IMR-90 (cell line): Measurements from ENCODE around the gene PKD1. TPM values are rescaled to one million over a fixed set of nuclear protein-coding genes. Genes with fewer than 3 reads are reported as not detected.
"Not testable (repeated sequence)": the region's sequence is repeated elsewhere in the genome, so short reads cannot be mapped to it uniquely, and the experiment has no call there.

ENCODE experiments used
- ATAC-seq: fragments of 200-7000 bp; cut with Tn5 transposase; 2 replicates; pipeline ENCODE4 v1.9.1; 2020; ENCODE audit warnings: low read depth, mild to moderate bottlenecking, moderate library complexity
- BruUV-seq: library from RNA; stranded (reverse); fragments of 400-500 nt; replicated peaks from 2 replicates; lab custom pipeline; 2021; lab: Mats Ljungman, UMichigan
- CTCF ChIA-PET: fragments of 300-600 bp; formaldehyde crosslinking; extraction: SDS; loops from one replicate; lab custom pipeline; 2021; ENCODE audit warnings: antibody characterized with exemption; lab: Yijun Ruan, JAX
- POLR2A ChIA-PET: fragments of 300-600 bp; sonication (Branson Sonifier 250); formaldehyde crosslinking; loops from one replicate; lab custom pipeline; 2022; ENCODE audit warnings: antibody characterized with exemption; ENCODE audit not compliant: unreplicated experiment; lab: Charles Lee
- DNase-seq: peaks from one replicate; pipeline ENCODE4 v3.0.0; 2013
- H2AFZ ChIP-seq: replicated peaks from 2 replicates; pipeline ENCODE3; 2013; ENCODE audit warnings: low read length, mild to moderate bottlenecking; ENCODE audit not compliant: poor library complexity
- H2AK5ac ChIP-seq: 2 replicates; pipeline ENCODE4 v1.6.1; 2013; ENCODE audit warnings: low read depth, low read length, inconsistent platforms
- H2AK9ac ChIP-seq: replicated peaks from 2 replicates; pipeline ENCODE3; 2013; ENCODE audit warnings: mild to moderate bottlenecking, low read depth, low read length, moderate library complexity; ENCODE audit not compliant: poor library complexity
- H2BK120ac ChIP-seq: 2 replicates; pipeline ENCODE4 v1.6.1; 2013; ENCODE audit warnings: low read depth, low read length, inconsistent platforms
- H2BK15ac ChIP-seq: 3 replicates; pipeline ENCODE4 v1.6.1; 2013; ENCODE audit warnings: low read depth, low read length, inconsistent platforms
- H2BK20ac ChIP-seq: 2 replicates; pipeline ENCODE4 v1.6.1; 2013; ENCODE audit warnings: low read depth, mild to moderate bottlenecking, inconsistent platforms, low read length, moderate library complexity
- H2BK5ac ChIP-seq: 2 replicates; pipeline ENCODE4 v1.6.1; 2013; ENCODE audit warnings: mild to moderate bottlenecking, low read depth, low read length, inconsistent platforms; ENCODE audit not compliant: poor library complexity, severe bottlenecking
- H3K14ac ChIP-seq: replicated peaks from 2 replicates; pipeline ENCODE4 v1.6.1; 2013; ENCODE audit warnings: low read depth, low read length, inconsistent platforms
- H3K18ac ChIP-seq: 2 replicates; pipeline ENCODE4 v1.6.1; 2013; ENCODE audit warnings: low read depth, low read length, control low read depth
- H3K23ac ChIP-seq: 2 replicates; pipeline ENCODE4 v1.6.1; 2013; ENCODE audit warnings: low read depth, low read length, inconsistent platforms
- H3K27ac ChIP-seq: 2 replicates; pipeline ENCODE4 v1.5.1; 2013; ENCODE audit warnings: mild to moderate bottlenecking, control low read depth, low read length; ENCODE audit not compliant: insufficient read depth
- H3K27me3 ChIP-seq: 2 replicates; pipeline ENCODE4 v1.6.1; 2013; ENCODE audit warnings: low read length; ENCODE audit not compliant: control insufficient read depth, insufficient read depth
- H3K36me3 ChIP-seq: 2 replicates; pipeline ENCODE4 v1.6.1; 2013; ENCODE audit warnings: low read length, mixed read lengths; ENCODE audit not compliant: control insufficient read depth, insufficient read depth
- H3K4ac ChIP-seq: 2 replicates; pipeline ENCODE4 v1.6.1; 2013; ENCODE audit warnings: low read depth, low read length, inconsistent platforms
- H3K4me1 ChIP-seq: 2 replicates; pipeline ENCODE4 v1.6.1; 2013; ENCODE audit warnings: low read length, mixed read lengths; ENCODE audit not compliant: control insufficient read depth, insufficient read depth
- H3K4me2 ChIP-seq: 2 replicates; pipeline ENCODE4 v1.6.1; 2013; ENCODE audit warnings: low read depth, mild to moderate bottlenecking, control low read depth, low read length, moderate library complexity
- H3K4me3 ChIP-seq: 2 replicates; pipeline ENCODE4 v1.5.1; 2013; ENCODE audit warnings: low read depth, mild to moderate bottlenecking, control low read depth, low read length, moderate library complexity; ENCODE audit not compliant: insufficient read depth
- H3K56ac ChIP-seq: 2 replicates; pipeline ENCODE4 v1.6.1; 2013; ENCODE audit warnings: low read length, inconsistent platforms; ENCODE audit not compliant: insufficient read depth; ENCODE audit errors: extremely low read depth
- H3K79me1 ChIP-seq, 2 experiments: 2 replicates each; pipeline ENCODE4 v1.6.1; 2013; ENCODE audit warnings: low read length in 2 of 2, inconsistent platforms in 1 of 2, low read depth in 1 of 2
- H3K9ac ChIP-seq: 2 replicates; pipeline ENCODE4 v1.6.1; 2013; ENCODE audit warnings: low read depth, low read length, control low read depth
- H3K9me1 ChIP-seq: 2 replicates; pipeline ENCODE4 v1.6.1; 2013; ENCODE audit warnings: low read length, inconsistent platforms; ENCODE audit not compliant: insufficient read depth
- H3K9me3 ChIP-seq: 2 replicates; pipeline ENCODE4 v1.6.1; 2013; ENCODE audit warnings: low read length; ENCODE audit not compliant: control insufficient read depth, insufficient read depth
- H4K20me1 ChIP-seq: 2 replicates; pipeline ENCODE4 v1.6.1; 2013; ENCODE audit warnings: low read length, inconsistent platforms; ENCODE audit not compliant: insufficient read depth
- H4K5ac ChIP-seq: 2 replicates; pipeline ENCODE4 v1.6.1; 2013; ENCODE audit warnings: mild to moderate bottlenecking, low read depth, low read length, control low read depth
- H4K8ac ChIP-seq, 2 experiments: 2 replicates each; pipeline ENCODE4 v1.6.1; 2013; ENCODE audit warnings: low read depth in 2 of 2, low read length in 2 of 2, control low read depth in 1 of 2, inconsistent platforms in 1 of 2
- H4K91ac ChIP-seq: 2 replicates; pipeline ENCODE4 v1.6.1; 2013; ENCODE audit warnings: low read depth, low read length, inconsistent platforms; ENCODE audit not compliant: insufficient read depth
- WGBS, 2 experiments: methylation state at CpG; one replicate each; pipeline versions ENCODE4 v1.1.5 to v1.1.7; 2013; ENCODE audit warnings: missing lambda C conversion rate in 2 of 2; ENCODE audit not compliant: insufficient read length in 1 of 2; ENCODE audit errors: extremely low coverage in 2 of 2; 5-methylcytosine and 5-hydroxymethylcytosine counted together
- dilution Hi-C: fragments of 300-500 bp; cut with HindIII; formaldehyde crosslinking; loops from one replicate; pipeline ENCODE4 v1.14.3; 2018; ENCODE audit warnings: low sequenced_read_pairs; ENCODE audit not compliant: unreplicated experiment
- in situ Hi-C: fragments of 300-500 bp; cut with MboI; formaldehyde crosslinking; loops from 3 replicates; pipeline ENCODE4 v1.14.3; 2019; ENCODE audit warnings: low sequenced_read_pairs, inconsistent platforms, mixed read lengths
- intact Hi-C: fragments of 100-400 bp; cut with micrococcal nuclease; formaldehyde crosslinking; loops from 2 replicates; pipeline ENCODE4 v1.10.0; 2022
- polyA plus RNA-seq, 3 experiments: library from polyadenylated mRNA; depleted of rRNA; stranded (reverse); fragments of >200 nt; gene quantifications; 2 replicates each; pipeline ENCODE4 v1.2.3, GENCODE V29; 2012; ENCODE audit warnings: low replicate concordance in 1 of 3
- total RNA-seq: library from RNA; depleted of rRNA; stranded (reverse); fragments of >200 nt; gene quantifications from 2 replicates; pipeline ENCODE4 v1.2.3, GENCODE V29; 2012

Gene PKD1
- total and polyA plus RNA-seq, 2 of the 4 experiments (the other 2 are of a cell fraction), result 7.9 to 97.3 TPM

DNA sequence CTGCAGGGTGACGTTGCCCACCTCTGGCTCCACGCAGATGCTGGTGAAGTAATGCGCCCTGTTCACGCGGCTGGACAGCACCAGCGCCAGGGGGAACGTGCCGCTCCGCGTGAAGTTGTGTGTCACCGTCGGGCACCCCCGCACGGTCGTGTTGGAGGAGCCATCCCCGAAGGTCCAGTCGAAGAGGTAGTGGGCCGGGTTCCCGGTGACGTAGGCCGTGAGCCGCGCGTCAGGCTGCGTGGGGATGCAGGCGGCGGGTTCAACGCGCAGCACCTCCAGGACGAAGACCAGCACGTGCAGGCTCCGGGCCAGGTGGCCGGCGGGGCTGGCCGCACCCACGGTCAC lies 24.7 kb downstream of the PKD1 start:
- H3K56ac ChIP-seq, H2BK120ac ChIP-seq, H3K79me1 ChIP-seq, H3K4ac ChIP-seq, intact Hi-C loops, H2BK20ac ChIP-seq, CTCF ChIA-PET, H4K8ac ChIP-seq, H3K4me2 ChIP-seq, H3K23ac ChIP-seq, H3K27ac ChIP-seq, H2AK5ac ChIP-seq, dilution Hi-C loops, BruUV-seq, H3K9me1 ChIP-seq, H2BK15ac ChIP-seq, ATAC-seq, POLR2A ChIA-PET, H4K91ac ChIP-seq, H2AFZ ChIP-seq, H4K20me1 ChIP-seq, H4K5ac ChIP-seq, H3K9ac ChIP-seq, H2BK5ac ChIP-seq, in situ Hi-C loops, H3K4me3 ChIP-seq, H3K14ac ChIP-seq, H3K18ac ChIP-seq, H2AK9ac ChIP-seq, H3K9me3 ChIP-seq, H3K27me3 ChIP-seq, H3K4me1 ChIP-seq, DNase-seq: not testable (repeated sequence)
- H3K36me3 ChIP-seq, result peaks cover 54% of the 10 kb centered on the region
- WGBS, 2 experiments, result 95% methylated on average over 10 of the region's 36 CpGs; no CpG with 5 or more reads in 1 of the 2 experiments

DNA sequence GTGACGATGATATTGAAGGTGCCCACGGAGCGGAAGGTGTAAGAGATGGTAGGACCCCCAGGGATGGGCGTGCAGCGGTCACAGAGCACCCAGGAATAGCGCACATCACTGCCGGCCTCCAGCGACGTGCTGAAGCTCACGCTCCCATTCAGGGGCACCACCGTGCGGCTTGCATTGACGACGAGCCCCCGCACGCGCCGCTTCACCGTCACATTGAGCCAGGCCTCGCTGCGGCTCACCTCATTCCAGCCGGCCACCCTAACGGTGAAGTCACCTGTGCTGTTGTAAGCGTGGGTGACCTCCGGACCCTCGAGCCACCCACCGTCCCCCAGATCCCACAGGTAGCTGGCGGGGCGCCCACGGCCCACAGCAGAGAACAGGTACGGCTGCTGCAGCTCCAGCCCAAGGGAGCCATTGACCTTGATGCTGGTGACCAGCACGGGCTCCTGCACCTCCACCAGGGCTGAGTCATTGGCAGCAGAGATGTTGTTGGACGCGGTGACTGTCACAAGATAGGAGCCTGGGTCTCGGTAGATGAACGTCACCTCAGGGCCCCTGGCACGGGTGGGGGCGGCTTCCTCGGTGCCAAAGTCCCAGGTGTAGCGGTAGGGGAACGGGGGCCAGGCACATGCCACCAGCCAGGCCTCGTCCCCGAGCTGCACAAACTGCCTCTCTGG lies 25.2 kb downstream of the PKD1 start:
- H3K23ac ChIP-seq, H3K79me1 ChIP-seq, H2BK120ac ChIP-seq, intact Hi-C loops, H4K5ac ChIP-seq, BruUV-seq, H3K9me1 ChIP-seq, H2AK9ac ChIP-seq, DNase-seq, H3K4me2 ChIP-seq, H3K9me3 ChIP-seq, H3K56ac ChIP-seq, H4K20me1 ChIP-seq, H3K18ac ChIP-seq, H2BK15ac ChIP-seq, H3K9ac ChIP-seq, H2AK5ac ChIP-seq, in situ Hi-C loops, H4K91ac ChIP-seq, H3K14ac ChIP-seq, H3K27ac ChIP-seq, H3K27me3 ChIP-seq, H2AFZ ChIP-seq, H2BK5ac ChIP-seq, H3K4me3 ChIP-seq, H4K8ac ChIP-seq, dilution Hi-C loops, POLR2A ChIA-PET, CTCF ChIA-PET, H3K4me1 ChIP-seq, ATAC-seq, H2BK20ac ChIP-seq, H3K4ac ChIP-seq: not testable (repeated sequence)
- peaks cover 56% of the 10 kb centered on the region for H3K36me3 ChIP-seq
- 94% methylated on average over 16 of the region's 43 CpGs; no CpG with 5 or more reads in 1 of the 2 experiments for WGBS, 2 experiments
